Kidney (tissue), 14 donors: Measurements from ENCODE around the gene ZC3H7A. TPM values are rescaled to one million over a fixed set of nuclear protein-coding genes. Genes with fewer than 3 reads are reported as not detected.

Experiments
- DNase-seq, 5 donors: peaks; one replicate each; pipeline ENCODE4 v3.0.0-alpha.2; 2013 to 2020
- FAIRE-seq: peaks from 2 replicates; lab custom pipeline; 2012; peaks lifted over from hg19 to GRCh38; lab: Jason Lieb, UNC
- H3K27ac ChIP-seq, 2 donors: one replicate each; pipeline ENCODE4 v1.7.0; 2013; ENCODE audit warnings: low read depth in 2 of 2, low read length in 2 of 2, inconsistent platforms in 1 of 2
- H3K27me3 ChIP-seq: one replicate; pipeline ENCODE4 v1.7.1; 2013; ENCODE audit warnings: low read length, inconsistent platforms; ENCODE audit not compliant: control insufficient read depth, insufficient read depth
- H3K36me3 ChIP-seq, 3 donors: one replicate each; pipeline versions ENCODE4 v1.7.0 to v1.7.1; 2013; ENCODE audit warnings: low read length in 3 of 3, control low read depth in 1 of 3, inconsistent platforms in 1 of 3; ENCODE audit not compliant: insufficient read depth in 3 of 3, control insufficient read depth in 2 of 3
- H3K4me1 ChIP-seq, 3 donors: one replicate each; pipeline versions ENCODE4 v1.7.0 to v1.7.1; 2013; ENCODE audit warnings: low read length in 3 of 3, inconsistent platforms in 1 of 3, low read depth in 1 of 3; ENCODE audit not compliant: control insufficient read depth in 2 of 3, insufficient read depth in 2 of 3
- H3K4me3 ChIP-seq, 3 donors: one replicate each; pipeline versions ENCODE4 v1.7.0 to v1.8.1; 2013; ENCODE audit warnings: low read length in 3 of 3, control low read depth in 1 of 3, inconsistent platforms in 1 of 3
- H3K9ac ChIP-seq, 3 donors: one replicate each; pipeline versions ENCODE4 v1.7.0 to v1.7.1; 2013; ENCODE audit warnings: low read length in 3 of 3, control low read depth in 1 of 3, inconsistent platforms in 1 of 3
- H3K9me3 ChIP-seq, 3 donors: one replicate each; pipeline versions ENCODE4 v1.7.0 to v1.7.1; 2013; ENCODE audit warnings: low read length in 3 of 3, control low read depth in 1 of 3, inconsistent platforms in 1 of 3; ENCODE audit not compliant: control insufficient read depth in 2 of 3, insufficient read depth in 1 of 3
- CTCF ChIP-seq: IDR thresholded peaks from 3 replicates; pipeline ENCODE4 v1.5.1; 2012; ENCODE audit warnings: mild to moderate bottlenecking, moderate library complexity, borderline replicate concordance; ENCODE audit not compliant: insufficient read depth; ENCODE audit errors: extremely low read depth
- intact Hi-C: fragments of 100-400 bp; cut with DNase I; formaldehyde crosslinking; loops from one replicate; pipeline ENCODE4 v1.11.1; 2022
- polyA plus RNA-seq: library from polyadenylated mRNA; stranded (reverse); fragments of 350-450 nt; fragmentation: Illumina TruSeq; extraction: RNeasy Lipid Tissue Mini Kit (QIAGEN cat#74804); gene quantifications from one replicate; pipeline ENCODE4 v1.2.3, GENCODE V29; 2014; ENCODE audit warnings: low read depth, low replicate concordance; ENCODE audit not compliant: insufficient read depth
- total RNA-seq: library from RNA; stranded (reverse); fragmentation: NEBNext Ultra II Directional; extraction: Animal tissue kit (Norgen Biotek cat#: 25700); gene quantifications from one replicate; pipeline ENCODE4 v1.2.1, GENCODE V29; 2021
- donor health status: control.
- donor health status: control.
- donor health status: control.
- donor health status: control.
- donor health status: control.
- donor health status: DM: yes; HTN: yes; CAD: no.
- donor health status: Normal renal cell carcinoma (clear cell type).

The ZC3H7A gene
- total and polyA plus RNA-seq, 2 donors from 2014 or later = 23.8 to 59.5 TPM

- DNase-seq (peak in 1 of 5 donors; percentile 40), FAIRE-seq (no peak)
- Histone ChIP-seq H3K36me3 (peaks cover 0 to under 1% (median 0%) of the 10 kb centered on the region in 3 donors), H3K27ac (no peak overlapping the region), H3K9ac (no peak overlapping the region), H3K4me1 (peaks cover 0 to 19% (median 16%) of the 10 kb centered on the region in 3 donors), H3K4me3 (no peak overlapping the region), H3K9me3 (no peaks in the 10 kb centered on the region), H3K27me3 (no peaks in the 10 kb centered on the region)
- no peak for TF ChIP-seq CTCF
- intact Hi-C loops = no loop called here
These were observed 2.7 kb upstream of the ZC3H7A start for GRCh38 chr16:11799509-11800381.

GRCh38 chr16:11799017-11799381 lies 1.9 kb upstream of the ZC3H7A start:
- Histone ChIP-seq H3K27me3 (no peaks in the 10 kb centered on the region), H3K9me3 (no peaks in the 10 kb centered on the region), H3K36me3 (peaks cover 0 to 2% (median 2%) of the 10 kb centered on the region in 3 donors), H3K4me1 (peaks cover 0 to 22% (median 16%) of the 10 kb centered on the region in 3 donors), H3K27ac (no peak overlapping the region), H3K4me3 (peak overlapping the region in 1 of 3 donors; percentile 84), H3K9ac (no peak overlapping the region)
- DNase-seq (no peak), FAIRE-seq (no peak)
- TF ChIP-seq CTCF = no peak
- intact Hi-C loops = no loop called here

GRCh38 chr16:11797957-11798299 lies 870 bp upstream of the ZC3H7A start:
- H3K9ac ChIP-seq = peak overlapping the region; percentile 76 to 97 (median 87)
- TF ChIP-seq CTCF = no peak
- H3K4me3 ChIP-seq = peak overlapping the region; percentile 81 to 85 (median 84)
- H3K27me3 ChIP-seq = no peaks in the 10 kb centered on the region
- DNase-seq = peak in 1 of 5 donors; percentile 44
- H3K4me1 ChIP-seq = peaks cover 0 to 28% (median 23%) of the 10 kb centered on the region in 3 donors
- FAIRE-seq = no peak
- H3K27ac ChIP-seq = peak overlapping the region; percentile 93 to 95
- no peaks in the 10 kb centered on the region for H3K9me3 ChIP-seq
- intact Hi-C loops = no loop called here
- H3K36me3 ChIP-seq = peaks cover 0 to 3% (median 2%) of the 10 kb centered on the region in 3 donors
